ENCODE results near the gene AFMID.

AFMID gene

DNA sequence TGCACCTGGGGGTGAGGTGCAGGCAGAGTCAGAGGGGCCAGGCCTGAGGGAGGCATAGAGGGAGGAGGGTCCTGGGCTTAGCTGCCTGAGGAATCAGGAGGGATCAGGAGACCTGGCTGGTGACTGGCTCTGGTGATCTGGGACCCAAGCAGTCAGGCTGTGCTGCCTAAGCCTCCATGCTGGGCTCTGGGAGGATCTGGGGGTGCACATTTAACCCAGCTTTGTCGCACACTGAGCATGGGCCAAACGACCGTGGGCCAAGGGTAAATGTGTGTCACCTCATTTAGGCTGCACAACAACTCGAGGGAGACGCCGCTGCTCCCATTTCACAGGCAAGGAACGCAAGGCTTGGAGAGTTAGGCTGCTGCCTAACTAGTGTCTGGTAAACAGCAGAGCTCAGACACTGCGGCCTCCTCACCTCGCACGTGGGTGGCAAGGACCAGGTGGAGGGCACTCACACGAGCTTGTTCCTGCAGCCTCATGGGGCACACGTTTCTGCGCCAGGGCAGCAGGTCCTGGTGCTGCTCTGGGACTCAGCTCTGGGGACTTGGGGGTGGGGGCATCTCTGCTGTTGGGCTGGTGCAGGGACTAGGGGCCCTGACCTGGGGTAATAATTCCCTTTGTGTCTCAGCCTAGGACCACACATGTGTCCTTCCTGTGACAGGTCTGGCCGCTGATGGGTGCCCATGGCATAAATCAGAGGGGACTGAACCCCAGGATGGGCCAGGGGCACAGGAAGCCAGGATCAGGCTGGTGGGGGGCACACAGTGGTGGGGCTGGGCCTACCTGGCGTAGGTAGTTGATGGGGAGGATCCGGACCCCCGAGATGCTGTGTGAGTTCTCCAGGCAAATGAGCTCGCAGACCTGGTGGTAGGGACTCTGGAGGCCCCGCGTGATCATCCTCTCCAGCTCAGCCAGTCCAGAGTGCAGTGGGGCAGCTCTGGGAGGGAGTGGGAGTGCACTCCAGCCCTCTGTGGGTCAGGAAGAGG lies 63.0 kb downstream of the AFMID start:
- Histone ChIP-seq H2AK5ac (ENCODE audit: low read depth, low read length) (peak overlapping the region; percentile 97), H3K23ac (ENCODE audit: low read depth, low read length, poor library complexity) (peak overlapping the region; percentile 88), H3K14ac (ENCODE audit: low read length) (peak overlapping the region; percentile 9), H3K4me1 (ENCODE audit: control insufficient read depth in 2 of 2, insufficient read depth in 1 of 2, low read depth in 1 of 2, low read length in 2 of 2) (peaks cover 7 to 18% of the 10 kb centered on the region in 2 donors), H3K18ac (ENCODE audit: low read length) (peak overlapping the region; percentile 90), H2BK15ac (ENCODE audit: low read length) (peak overlapping the region; percentile 66), H3K27ac (replicated peaks; ENCODE audit: low read length) (no peak overlapping the region), H3K4ac (ENCODE audit: low read length) (no peak overlapping the region), H3K27me3 (ENCODE audit: control insufficient read depth in 3 of 3, insufficient read depth in 3 of 3, low read depth in 1 of 3, low read length in 3 of 3) (no peaks in the 10 kb centered on the region), H4K8ac (ENCODE audit: low read depth, low read length) (no peak overlapping the region), H3K79me1 (ENCODE audit: low read depth, low read length) (peaks cover 5% of the 10 kb centered on the region), H3K9ac (ENCODE audit: low read depth, low read length, poor library complexity) (peak overlapping the region; percentile 85), H2BK120ac (ENCODE audit: low read depth, low read length) (peak overlapping the region; percentile 35), H4K91ac (ENCODE audit: low read depth, low read length, poor library complexity) (peak overlapping the region; percentile 9), H3K4me2 (ENCODE audit: insufficient read depth, low read length, poor library complexity, severe bottlenecking) (no peak overlapping the region), H2AFZ (ENCODE audit: low read length) (peak overlapping the region; percentile 32), H3K4me3 (ENCODE audit: low read length in 2 of 2) (peak overlapping the region in 1 of 2 donors; percentile 19), H2BK12ac (ENCODE audit: low read length) (peak overlapping the region; percentile 68), H3K9me3 (replicated peaks in 1 of 2; ENCODE audit: control insufficient read depth in 2 of 2, insufficient read depth in 1 of 2, low read depth in 1 of 2, low read length in 2 of 2) (peaks cover 0 to 2% of the 10 kb centered on the region in 2 donors), H2BK5ac (ENCODE audit: low read length) (peak overlapping the region; percentile 68), H3K36me3 (replicated peaks in 1 of 2; ENCODE audit: control insufficient read depth in 2 of 2, insufficient read depth in 2 of 2, low read length in 2 of 2) (no peaks in the 10 kb centered on the region)
- DNase-seq (ENCODE audit: low spot score) = no peak
- no CpG with 5 or more reads among the region's 20 CpGs for WGBS, 2 donors (ENCODE audit: extremely low coverage in 2 of 2, insufficient read length in 2 of 2, insufficient replicate concordance in 1 of 2)

DNA sequence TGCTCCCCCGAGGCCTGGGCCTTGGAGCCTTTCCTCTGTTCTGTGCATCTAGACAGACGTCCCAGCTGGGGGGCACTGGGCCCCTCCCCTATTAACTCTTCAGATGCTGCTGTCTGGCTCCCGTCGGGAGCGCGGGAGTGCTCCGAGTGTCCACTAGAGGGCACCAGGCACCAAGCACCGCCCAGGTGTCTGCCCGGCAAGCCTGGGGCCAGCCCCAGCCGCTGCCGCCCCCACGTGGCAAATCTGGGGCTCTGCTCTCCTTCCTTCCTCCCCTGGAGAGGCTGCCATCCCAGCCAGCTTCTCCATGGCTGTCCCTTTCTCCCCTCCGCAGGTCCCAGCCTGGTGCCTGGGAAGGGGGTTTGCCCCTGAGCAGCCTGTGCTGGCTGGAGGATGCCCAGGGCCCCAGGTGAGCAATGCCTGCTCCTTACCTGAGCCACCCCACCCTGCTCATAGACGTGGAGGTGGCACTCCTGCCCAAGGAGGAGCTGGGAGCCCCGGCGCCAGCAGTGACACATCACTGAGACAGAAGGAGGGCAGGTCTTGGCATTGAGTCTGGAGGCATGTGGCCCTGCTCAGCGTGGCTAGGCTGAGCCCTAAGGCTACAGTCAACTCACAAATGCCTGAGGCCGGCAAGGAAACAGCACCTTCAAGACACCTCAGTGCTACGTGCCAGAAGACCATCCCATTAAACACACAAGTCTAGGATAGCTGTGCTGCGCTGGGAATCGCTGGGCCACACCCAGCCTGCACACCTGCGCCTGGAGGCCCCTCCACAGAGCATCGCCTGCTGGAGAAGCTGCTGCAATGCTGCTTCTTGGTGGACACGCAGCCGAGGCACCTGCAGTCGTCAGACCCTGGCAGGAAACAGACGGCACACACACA lies 64.0 kb downstream of the AFMID start:
- peak overlapping the region; percentile 63 for H2BK15ac ChIP-seq (ENCODE audit: low read length)
- no peak overlapping the region for H3K14ac ChIP-seq (ENCODE audit: low read length)
- no peak overlapping the region for H4K8ac ChIP-seq (ENCODE audit: low read depth, low read length)
- WGBS, 2 donors (ENCODE audit: extremely low coverage in 2 of 2, insufficient read length in 2 of 2, insufficient replicate concordance in 1 of 2) = no CpG with 5 or more reads among the region's 27 CpGs
- peak overlapping the region; percentile 85 for H3K9ac ChIP-seq (ENCODE audit: low read depth, low read length, poor library complexity)
- peaks cover 12 to 28% of the 10 kb centered on the region in 2 donors for H3K4me1 ChIP-seq (ENCODE audit: control insufficient read depth in 2 of 2, insufficient read depth in 1 of 2, low read depth in 1 of 2, low read length in 2 of 2)
- peak overlapping the region; percentile 35 for H2BK120ac ChIP-seq (ENCODE audit: low read depth, low read length)
- no peak overlapping the region for H2BK5ac ChIP-seq (ENCODE audit: low read length)
- H2BK12ac ChIP-seq (ENCODE audit: low read length) = peak overlapping the region; percentile 47
- DNase-seq (ENCODE audit: low spot score) = peak; percentile 82
- H2AK5ac ChIP-seq (ENCODE audit: low read depth, low read length) = peak overlapping the region; percentile 86
- no peak overlapping the region for H3K4ac ChIP-seq (ENCODE audit: low read length)
- peak overlapping the region; percentile 32 for H2AFZ ChIP-seq (ENCODE audit: low read length)
- H3K27me3 ChIP-seq (ENCODE audit: control insufficient read depth in 3 of 3, insufficient read depth in 3 of 3, low read depth in 1 of 3, low read length in 3 of 3) = no peaks in the 10 kb centered on the region
- H3K9me3 ChIP-seq (replicated peaks in 1 of 2; ENCODE audit: control insufficient read depth in 2 of 2, insufficient read depth in 1 of 2, low read depth in 1 of 2, low read length in 2 of 2) = peaks cover 0 to 2% of the 10 kb centered on the region in 2 donors
- H3K27ac ChIP-seq (replicated peaks; ENCODE audit: low read length) = no peak overlapping the region
- H3K36me3 ChIP-seq (replicated peaks in 1 of 2; ENCODE audit: control insufficient read depth in 2 of 2, insufficient read depth in 2 of 2, low read length in 2 of 2) = no peaks in the 10 kb centered on the region
- peak overlapping the region; percentile 76 for H3K18ac ChIP-seq (ENCODE audit: low read length)
- peak overlapping the region; percentile 34 for H4K91ac ChIP-seq (ENCODE audit: low read depth, low read length, poor library complexity)
- no peak overlapping the region for H3K4me3 ChIP-seq (ENCODE audit: low read length in 2 of 2)
- no peak overlapping the region for H3K4me2 ChIP-seq (ENCODE audit: insufficient read depth, low read length, poor library complexity, severe bottlenecking)
- peaks cover 5% of the 10 kb centered on the region for H3K79me1 ChIP-seq (ENCODE audit: low read depth, low read length)
- H3K23ac ChIP-seq (ENCODE audit: low read depth, low read length, poor library complexity) = peak overlapping the region; percentile 51

DNA sequence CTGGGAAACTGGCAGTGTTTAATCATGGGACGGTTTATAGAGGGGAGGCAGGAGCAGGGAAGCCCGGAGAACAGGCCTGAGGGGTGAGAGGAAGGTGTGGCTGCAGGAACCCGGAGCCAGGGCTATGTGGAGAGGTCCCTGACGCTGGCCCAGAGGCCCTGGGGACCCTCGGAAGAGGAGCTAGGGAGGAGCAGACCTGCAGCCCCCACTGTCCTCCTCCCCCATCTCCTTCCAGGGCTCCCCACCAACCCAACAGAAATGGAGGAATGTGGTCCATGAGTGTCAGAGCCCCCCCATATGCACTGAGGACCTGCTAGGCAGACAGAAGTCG lies 64.6 kb downstream of the AFMID start:
- H2BK12ac ChIP-seq (ENCODE audit: low read length) = peak overlapping the region; percentile 60
- no peak overlapping the region for H2BK120ac ChIP-seq (ENCODE audit: low read depth, low read length)
- H3K4me2 ChIP-seq (ENCODE audit: insufficient read depth, low read length, poor library complexity, severe bottlenecking) = no peak overlapping the region
- H3K9ac ChIP-seq (ENCODE audit: low read depth, low read length, poor library complexity) = no peak overlapping the region
- H3K18ac ChIP-seq (ENCODE audit: low read length) = no peak overlapping the region
- WGBS, 2 donors (ENCODE audit: extremely low coverage in 2 of 2, insufficient read length in 2 of 2, insufficient replicate concordance in 1 of 2) = no CpG with 5 or more reads among the region's 6 CpGs
- peaks cover 18 to 34% of the 10 kb centered on the region in 2 donors for H3K4me1 ChIP-seq (ENCODE audit: control insufficient read depth in 2 of 2, insufficient read depth in 1 of 2, low read depth in 1 of 2, low read length in 2 of 2)
- peak overlapping the region; percentile 5 for H3K14ac ChIP-seq (ENCODE audit: low read length)
- peak overlapping the region; percentile 38 for H2BK15ac ChIP-seq (ENCODE audit: low read length)
- H2AK5ac ChIP-seq (ENCODE audit: low read depth, low read length) = peak overlapping the region; percentile 95
- peak overlapping the region; percentile 6 for H3K4ac ChIP-seq (ENCODE audit: low read length)
- peaks cover 5% of the 10 kb centered on the region for H3K79me1 ChIP-seq (ENCODE audit: low read depth, low read length)
- H3K23ac ChIP-seq (ENCODE audit: low read depth, low read length, poor library complexity) = peak overlapping the region; percentile 0
- no peak overlapping the region for H3K4me3 ChIP-seq (ENCODE audit: low read length in 2 of 2)
- H2AFZ ChIP-seq (ENCODE audit: low read length) = no peak overlapping the region
- no peak overlapping the region for H3K27ac ChIP-seq (replicated peaks; ENCODE audit: low read length)
- no peak overlapping the region for H4K8ac ChIP-seq (ENCODE audit: low read depth, low read length)
- no peak for DNase-seq (ENCODE audit: low spot score)
- peak overlapping the region; percentile 34 for H4K91ac ChIP-seq (ENCODE audit: low read depth, low read length, poor library complexity)
- no peaks in the 10 kb centered on the region for H3K36me3 ChIP-seq (replicated peaks in 1 of 2; ENCODE audit: control insufficient read depth in 2 of 2, insufficient read depth in 2 of 2, low read length in 2 of 2)
- peaks cover 0 to 2% of the 10 kb centered on the region in 2 donors for H3K9me3 ChIP-seq (replicated peaks in 1 of 2; ENCODE audit: control insufficient read depth in 2 of 2, insufficient read depth in 1 of 2, low read depth in 1 of 2, low read length in 2 of 2)
- H2BK5ac ChIP-seq (ENCODE audit: low read length) = peak overlapping the region; percentile 32
- H3K27me3 ChIP-seq (ENCODE audit: control insufficient read depth in 3 of 3, insufficient read depth in 3 of 3, low read depth in 1 of 3, low read length in 3 of 3) = no peaks in the 10 kb centered on the region

All from neuronal stem cell (in vitro differentiated cells).